HepG2 (cell line): ENCODE measurements around the gene ATRN. TPM values are rescaled to one million over a fixed set of nuclear protein-coding genes. Genes with fewer than 3 reads are reported as not detected.
A peak's percentile ranks its signal among the peaks of the same experiment; 100 is the strongest.

Experiments
- FOXA3 ChIP-seq: IDR thresholded peaks from 2 replicates; pipeline ENCODE4 v1.6.1; 2016; ENCODE audit warnings: missing genetic modification reagents, missing compliant biosample characterization
- HNF1B ChIP-seq: sonication (generic); formaldehyde crosslinking; IDR thresholded peaks from 2 replicates; pipeline ENCODE4 v1.5.1; 2020; ENCODE audit warnings: mild to moderate bottlenecking, moderate library complexity, missing genetic modification reagents
- HNF4A ChIP-seq: sonication (generic); formaldehyde crosslinking; IDR thresholded peaks from 2 replicates; pipeline ENCODE4 v1.4.0; 2020; ENCODE audit warnings: missing genetic modification reagents
- ISL2 ChIP-seq: sonication (generic); formaldehyde crosslinking; IDR thresholded peaks from 2 replicates; pipeline ENCODE4 v1.5.0; 2020; ENCODE audit warnings: missing genetic modification reagents
- MEIS2 ChIP-seq: sonication (generic); formaldehyde crosslinking; IDR thresholded peaks from 2 replicates; pipeline ENCODE4 v1.9.0; 2021; ENCODE audit warnings: mild to moderate bottlenecking, missing genetic modification reagents
- MTERF4 ChIP-seq: sonication (generic); formaldehyde crosslinking; IDR thresholded peaks from 2 replicates; pipeline ENCODE4 v1.8.0; 2023; ENCODE audit warnings: mild to moderate bottlenecking, missing genetic modification reagents
- NCOA2 ChIP-seq: sonication (generic); formaldehyde crosslinking; IDR thresholded peaks from 2 replicates; pipeline ENCODE4 v1.8.0; 2022; ENCODE audit warnings: inconsistent platforms
- NR2F1 ChIP-seq, 2 experiments: fragments of 450-650 bp in 1 of 2; formaldehyde crosslinking in 1 of 2; IDR thresholded peaks; 2 replicates each; pipeline versions ENCODE4 v1.5.0 to v1.6.1; 2016 to 2020; ENCODE audit warnings: mild to moderate bottlenecking in 1 of 2, missing compliant biosample characterization in 1 of 2, missing genetic modification reagents in 1 of 2, moderate library complexity in 1 of 2
- POGZ ChIP-seq: sonication (generic); formaldehyde crosslinking; IDR thresholded peaks from 2 replicates; pipeline ENCODE4 v1.4.0; 2020; ENCODE audit warnings: mild to moderate bottlenecking, missing genetic modification reagents
- PRPF4 ChIP-seq: fragments of 200-400 bp; formaldehyde crosslinking; IDR thresholded peaks from 2 replicates; pipeline ENCODE4 v1.6.1; 2016; ENCODE audit warnings: low read length, low read depth; ENCODE audit not compliant: poor library complexity, severe bottlenecking
- RAD21 ChIP-seq: fragments of 450-650 bp; formaldehyde crosslinking; IDR thresholded peaks from 2 replicates; pipeline ENCODE4 v1.5.0; 2020; ENCODE audit warnings: mild to moderate bottlenecking
- REST ChIP-seq, 2 experiments: IDR thresholded peaks; 2 replicates each; pipeline ENCODE4 v1.6.1; 2011 to 2012; ENCODE audit warnings: low read length in 2 of 2, borderline replicate concordance in 1 of 2, low read depth in 1 of 2, mild to moderate bottlenecking in 1 of 2, moderate library complexity in 1 of 2
- SOX6 ChIP-seq, 2 experiments: fragments of 450-650 bp in 1 of 2; sonication (generic) in 1 of 2; formaldehyde crosslinking in 1 of 2; IDR thresholded peaks; 2 replicates each; pipeline versions ENCODE4 v1.4.0 to v1.6.1; 2017 to 2020; ENCODE audit warnings: antibody characterized with exemption in 1 of 2, mild to moderate bottlenecking in 1 of 2, missing genetic modification reagents in 1 of 2
- SUZ12 ChIP-seq: fragments of 150-350 bp; IDR thresholded peaks from 2 replicates; pipeline ENCODE4 v1.6.1; 2014; ENCODE audit warnings: low read depth, low read length
- THAP9 ChIP-seq: sonication (generic); formaldehyde crosslinking; IDR thresholded peaks from 2 replicates; pipeline ENCODE4; 2020; ENCODE audit warnings: missing genetic modification reagents, mild to moderate bottlenecking, borderline replicate concordance
- U2AF1 ChIP-seq: fragments of 200-400 bp; formaldehyde crosslinking; optimal IDR thresholded peaks from 2 replicates; pipeline ENCODE3; 2017; ENCODE audit warnings: mild to moderate bottlenecking, low read depth, low read length
- ZNF33B ChIP-seq: sonication (generic); formaldehyde crosslinking; IDR thresholded peaks from 2 replicates; pipeline ENCODE4 v1.5.1; 2020; ENCODE audit warnings: mild to moderate bottlenecking, missing genetic modification reagents
- ZNF570 ChIP-seq: sonication (generic); formaldehyde crosslinking; IDR thresholded peaks from 2 replicates; pipeline ENCODE4 v1.4.0; 2020; ENCODE audit warnings: mild to moderate bottlenecking, missing genetic modification reagents, borderline replicate concordance
- ZNF816 ChIP-seq: sonication (generic); formaldehyde crosslinking; IDR thresholded peaks from 2 replicates; pipeline ENCODE4 v1.8.0; 2022; ENCODE audit warnings: missing genetic modification reagents, mild to moderate bottlenecking, borderline replicate concordance
- ZNF883 ChIP-seq: sonication (generic); formaldehyde crosslinking; IDR thresholded peaks from 2 replicates; pipeline ENCODE4 v1.5.1; 2020; ENCODE audit warnings: mild to moderate bottlenecking, missing genetic modification reagents; ENCODE audit errors: not compliant biosample characterization
- polyA plus RNA-seq, 8 experiments: library from polyadenylated mRNA; depleted of rRNA in 3 of 8; stranded (reverse) in 7 of 8; unstranded in 1 of 8; fragments of >200 nt; fragmentation: Illumina TruSeq in 4 of 8; extraction: Trizol in 4 of 8; gene quantifications; 2 replicates each; pipeline versions ENCODE4 v1.2.1 to v1.2.3, GENCODE V29; 2011 to 2016; ENCODE audit warnings: low read depth in 4 of 8, missing spikeins in 1 of 8, mixed read lengths in 1 of 8; ENCODE audit not compliant: insufficient read depth in 1 of 8
- total RNA-seq, 5 experiments: library from RNA; depleted of rRNA; stranded (reverse); fragments of >200 nt; fragmentation: Illumina TruSeq; extraction: Trizol; gene quantifications; 2 replicates each; pipeline ENCODE4 v1.2.3, GENCODE V29; 2016; ENCODE audit warnings: low read depth in 1 of 5

Gene ATRN
- total and polyA plus RNA-seq, 2 of the 13 experiments (the other 11 are each of a cell fraction or from before 2014, with no cell fraction given), result 44.2 to 81.1 TPM

- TF ChIP-seq HNF1B (CRISPR knock-in tag) (peak; percentile 47; the same call in 1 of the 2 replicates), THAP9 (no peak), ZNF570 (CRISPR knock-in tag) (no peak), PRPF4 (no peak), FOXA3 (CRISPR knock-in tag) (peak; percentile 77), ZNF33B (no peak), NCOA2 (no peak), POGZ (CRISPR knock-in tag) (peak; percentile 37; the same call in 1 of the 2 replicates), RAD21 (CRISPR knock-in tag) (peak; percentile 58; the same call in 1 of the 2 replicates), REST (IDR thresholded peaks at IDR 0.05; ENCODE audit: borderline replicate concordance in 1 of 2, low read depth in 1 of 2, low read length in 2 of 2) (no peak), NR2F1 (CRISPR knock-in tag; IDR thresholded peaks at IDR 0.05) (no peak), U2AF1 (no peak), ISL2 (CRISPR knock-in tag) (no peak), ZNF883 (CRISPR knock-in tag) (no peak), ZNF816 (no peak), SOX6 (IDR thresholded peaks at IDR 0.05) (no peak), SOX6 (CRISPR knock-in tag; IDR thresholded peaks at IDR 0.05) (peak; percentile 39; the same call in 1 of the 2 replicates), HNF4A (CRISPR knock-in tag) (peak; percentile 48; the same call in 1 of the 2 replicates), MTERF4 (no peak), MEIS2 (no peak), SUZ12 (no peak)
Measured at GRCh38 chr20:3632311-3633004, 161.6 kb downstream of the ATRN start (continued).
